GM23338 (cell line): Measurements from ENCODE around the gene QRFP. TPM values are rescaled to one million over a fixed set of nuclear protein-coding genes. Genes with fewer than 3 reads are reported as not detected.

Experiments used
- ATAC-seq: fragments of 200-7000 bp; cut with Tn5 transposase; 3 replicates; pipeline ENCODE4 v1.9.1; 2020
- DNase-seq: peaks from one replicate; pipeline ENCODE4 v3.0.0-alpha.2; 2015; ENCODE audit warnings: low spot score
- H2AFZ ChIP-seq: fragments of 200-600 bp; sonication (generic); 2 replicates; pipeline ENCODE4 v1.8.0; 2016; ENCODE audit warnings: antibody characterized with exemption, mild to moderate bottlenecking, moderate library complexity
- H3F3A ChIP-seq: fragments of 200-600 bp; sonication (generic); replicated peaks from 2 replicates; pipeline ENCODE4 v1.8.0; 2017; ENCODE audit warnings: antibody characterized with exemption, mixed run types, low read depth
- H3K27ac ChIP-seq: fragments of 200-600 bp; sonication (generic); 2 replicates; pipeline ENCODE4 v1.6.1; 2016; ENCODE audit warnings: low read depth
- H3K27me3 ChIP-seq: fragments of 200-600 bp; sonication (generic); 2 replicates; pipeline ENCODE4 v1.8.0; 2016; ENCODE audit warnings: mild to moderate bottlenecking, mixed run types, moderate library complexity; ENCODE audit not compliant: insufficient read depth
- H3K36me3 ChIP-seq: fragments of 200-600 bp; sonication (generic); 2 replicates; pipeline ENCODE4 v1.8.0; 2016; ENCODE audit warnings: mild to moderate bottlenecking; ENCODE audit not compliant: insufficient read depth
- H3K4me1 ChIP-seq: fragments of 200-600 bp; sonication (generic); 2 replicates; pipeline ENCODE4 v1.8.0; 2016; ENCODE audit warnings: mild to moderate bottlenecking, moderate library complexity; ENCODE audit not compliant: insufficient read depth
- H3K4me2 ChIP-seq: fragments of 200-600 bp; sonication (generic); 2 replicates; pipeline ENCODE4 v1.7.1; 2017; ENCODE audit warnings: mixed run types
- H3K4me3 ChIP-seq: fragments of 200-600 bp; sonication (generic); 2 replicates; pipeline ENCODE4 v1.6.1; 2016; ENCODE audit warnings: mixed run types
- H3K79me2 ChIP-seq: fragments of 200-600 bp; sonication (generic); replicated peaks from 2 replicates; pipeline ENCODE4 v1.8.0; 2017; ENCODE audit warnings: mild to moderate bottlenecking; ENCODE audit not compliant: insufficient read depth
- H3K9me2 ChIP-seq: fragments of 200-600 bp; sonication (generic); 2 replicates; pipeline ENCODE4 v1.8.0; 2017; ENCODE audit not compliant: insufficient read depth
- H4K20me1 ChIP-seq: fragments of 200-600 bp; sonication (generic); replicated peaks from 2 replicates; pipeline ENCODE4 v1.8.0; 2017; ENCODE audit warnings: mild to moderate bottlenecking; ENCODE audit not compliant: insufficient read depth
- H3K27ac Mint-ChIP-seq: 2 replicates; pipeline ENCODE4 v1.8.0; 2020; ENCODE audit warnings: inconsistent platforms, mild to moderate bottlenecking, moderate library complexity, mixed read lengths
- H3K27me3 Mint-ChIP-seq: 3 replicates; pipeline ENCODE4 v1.8.0; 2022; ENCODE audit warnings: low read depth, mild to moderate bottlenecking, moderate library complexity, mixed read lengths, inconsistent platforms; ENCODE audit not compliant: insufficient read depth, poor library complexity
- H3K36me3 Mint-ChIP-seq: 3 replicates; pipeline ENCODE4 v1.8.0; 2021; ENCODE audit warnings: low read depth, mild to moderate bottlenecking, inconsistent platforms, moderate library complexity, mixed read lengths
- H3K4me1 Mint-ChIP-seq: 3 replicates; pipeline ENCODE4 v1.8.0; 2020; ENCODE audit warnings: mild to moderate bottlenecking, inconsistent platforms, mixed read lengths
- H3K4me3 Mint-ChIP-seq: 3 replicates; pipeline ENCODE4 v1.8.0; 2021; ENCODE audit warnings: moderate library complexity, mild to moderate bottlenecking, inconsistent platforms, mixed read lengths
- H3K9me3 Mint-ChIP-seq: 3 replicates; pipeline ENCODE4 v1.8.0; 2020; ENCODE audit warnings: moderate library complexity, mild to moderate bottlenecking, inconsistent platforms, mixed read lengths
- CREB1 ChIP-seq: fragments of 250-450 bp; sonication (Bioruptor Pico); IDR thresholded peaks from 2 replicates; pipeline ENCODE4 v1.5.0; 2020; ENCODE audit warnings: low read depth, mild to moderate bottlenecking, moderate library complexity
- CTCF ChIP-seq, 2 experiments: fragments of 200-600 bp in 1 of 2; sonication (generic) in 1 of 2; conservative IDR thresholded peaks; 2 replicates each; pipeline versions ENCODE4 v1.5.1 to v1.6.1; 2016 to 2017; ENCODE audit warnings: antibody characterized with exemption in 2 of 2, low read depth in 2 of 2, mild to moderate bottlenecking in 2 of 2, moderate library complexity in 1 of 2
- EZH2 ChIP-seq: fragments of 200-600 bp; sonication (generic); IDR thresholded peaks from one replicate; pipeline ENCODE4 v1.8.0; 2017; ENCODE audit warnings: antibody characterized with exemption, mild to moderate bottlenecking, low read depth; ENCODE audit not compliant: unreplicated experiment
- EZH2phosphoT487 ChIP-seq: fragments of 200-600 bp; sonication (generic); IDR thresholded peaks from one replicate; pipeline ENCODE4 v1.8.1; 2018; ENCODE audit warnings: antibody characterized with exemption; ENCODE audit not compliant: unreplicated experiment
- JUNB ChIP-seq: IDR thresholded peaks from one replicate; pipeline ENCODE4 v1.6.1; 2016; ENCODE audit warnings: antibody characterized with exemption; ENCODE audit not compliant: unreplicated experiment
- NANOG ChIP-seq: IDR thresholded peaks from 2 replicates; pipeline ENCODE4 v1.6.1; 2016; ENCODE audit warnings: antibody characterized with exemption, borderline replicate concordance
- POLR2AphosphoS5 ChIP-seq: IDR thresholded peaks from 2 replicates; pipeline ENCODE4 v1.6.1; 2016; ENCODE audit warnings: antibody characterized with exemption, low read depth
- REST ChIP-seq: IDR thresholded peaks from one replicate; pipeline ENCODE4 v1.6.1; 2018; ENCODE audit warnings: antibody characterized with exemption; ENCODE audit not compliant: unreplicated experiment
- STAT1 ChIP-seq: IDR thresholded peaks from one replicate; pipeline ENCODE4 v1.6.1; 2016; ENCODE audit warnings: antibody characterized with exemption; ENCODE audit not compliant: unreplicated experiment
- ZNF114 ChIP-seq: fragments of 250-450 bp; sonication (Bioruptor Pico); IDR thresholded peaks from 2 replicates; pipeline ENCODE4 v1.5.0; 2020; ENCODE audit warnings: mild to moderate bottlenecking, moderate library complexity
- ZNF331 ChIP-seq: fragments of 250-450 bp; sonication (Bioruptor Pico); IDR thresholded peaks from 2 replicates; pipeline ENCODE4 v1.5.0; 2020; ENCODE audit warnings: low read depth, mild to moderate bottlenecking, moderate library complexity
- ZNF462 ChIP-seq: fragments of 250-450 bp; sonication (Bioruptor Pico); IDR thresholded peaks from 2 replicates; pipeline ENCODE4 v1.5.0; 2020; ENCODE audit warnings: mild to moderate bottlenecking, moderate library complexity
- polyA plus RNA-seq: library from polyadenylated mRNA; unstranded; fragments of >200 nt; fragmentation: Nextera tagmentation; extraction: Ambion mirVana; gene quantifications from 2 replicates; pipeline ENCODE4 v1.2.1, GENCODE V29; 2016
- total RNA-seq: library from RNA; depleted of rRNA; stranded (reverse); fragments of >200 nt; shearing (Covaris generic); gene quantifications from 2 replicates; pipeline ENCODE4 v1.2.3, GENCODE V29; 2014
- TF ChIP-seq, protein P1 (sequence below): IDR thresholded peaks from 2 replicates; pipeline ENCODE4 v1.6.1; 2016; ENCODE audit warnings: antibody characterized with exemption

QRFP gene
- total and polyA plus RNA-seq, 2 experiments from 2014 or later: not detected

DNA sequence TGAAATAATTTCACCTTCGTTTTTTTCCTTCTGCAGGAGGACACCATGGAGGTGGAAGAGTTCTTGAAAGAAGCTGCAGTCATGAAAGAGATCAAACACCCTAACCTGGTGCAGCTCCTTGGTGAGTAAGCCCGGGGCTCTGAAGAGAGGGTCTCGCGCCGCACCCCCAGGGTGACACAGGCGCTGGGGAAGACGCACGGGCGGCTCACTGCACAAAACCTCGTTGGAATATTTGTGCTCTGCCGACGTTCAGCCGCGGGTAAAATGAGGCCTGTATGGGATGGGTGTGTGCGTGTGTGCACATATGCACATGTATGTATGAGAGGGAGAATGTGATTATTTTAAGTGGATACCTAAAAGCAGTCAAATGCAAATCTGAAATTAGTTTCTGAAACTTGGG is 24.5 kb downstream of the QRFP start:
- Histone ChIP-seq H3K4me2 (no peak overlapping the region), H3K4me3 (no peak overlapping the region), H3K9me2 (no peaks in the 10 kb centered on the region), H3K27ac (no peak overlapping the region), H4K20me1 (peaks cover 11% of the 10 kb centered on the region), H3K4me1 (no peaks in the 10 kb centered on the region), H2AFZ (no peak overlapping the region), H3K36me3 (peaks cover 36% of the 10 kb centered on the region), H3K27me3 (no peaks in the 10 kb centered on the region), H3K79me2 (peaks cover 44% of the 10 kb centered on the region), H3F3A (peaks cover 5% of the 10 kb centered on the region; the same call in 1 of the 2 replicates)
- Mint-ChIP-seq H3K4me3 (no peak overlapping the region), H3K27me3 (no peaks in the 10 kb centered on the region), H3K36me3 (peaks cover 67% of the 10 kb centered on the region), H3K9me3 (no peaks in the 10 kb centered on the region), H3K27ac (no peak overlapping the region), H3K4me1 (no peaks in the 10 kb centered on the region)
- ATAC-seq (no peak), DNase-seq (no peak)
- TF ChIP-seq ZNF331 (CRISPR knock-in tag) (no peak), JUNB (no peak), CREB1 (CRISPR knock-in tag) (no peak), NANOG (no peak), ZNF462 (CRISPR knock-in tag) (no peak), CTCF (conservative IDR thresholded peaks at IDR 0.05; ENCODE audit: low read depth in 2 of 2) (no peak), EZH2 (no peak), EZH2phosphoT487 (no peak), POLR2AphosphoS5 (no peak), STAT1 (no peak), REST (no peak), ZNF114 (CRISPR knock-in tag) (no peak)
- TF ChIP-seq, protein P1, sequence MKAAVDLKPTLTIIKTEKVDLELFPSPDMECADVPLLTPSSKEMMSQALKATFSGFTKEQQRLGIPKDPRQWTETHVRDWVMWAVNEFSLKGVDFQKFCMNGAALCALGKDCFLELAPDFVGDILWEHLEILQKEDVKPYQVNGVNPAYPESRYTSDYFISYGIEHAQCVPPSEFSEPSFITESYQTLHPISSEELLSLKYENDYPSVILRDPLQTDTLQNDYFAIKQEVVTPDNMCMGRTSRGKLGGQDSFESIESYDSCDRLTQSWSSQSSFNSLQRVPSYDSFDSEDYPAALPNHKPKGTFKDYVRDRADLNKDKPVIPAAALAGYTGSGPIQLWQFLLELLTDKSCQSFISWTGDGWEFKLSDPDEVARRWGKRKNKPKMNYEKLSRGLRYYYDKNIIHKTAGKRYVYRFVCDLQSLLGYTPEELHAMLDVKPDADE: no peak
